HS-27A (cell line): ENCODE results near the gene CDHR5.
A peak's percentile ranks its signal among the peaks of the same experiment; 100 is the strongest.

Experiments
- DNase-seq: peaks from one replicate; pipeline ENCODE4 v3.0.0-alpha.2; 2012; ENCODE audit warnings: low read depth, missing footprints

CDHR5 gene

GRCh38 chr11:645536-645935, 20.8 kb upstream of the CDHR5 start:
- DNase-seq, result no peak

- no peak for DNase-seq
Observed at GRCh38 chr11:643849-644738, 19.3 kb upstream of the CDHR5 start.

- no peak for DNase-seq
Observed at GRCh38 chr11:643366-643765, 18.6 kb upstream of the CDHR5 start.

GRCh38 chr11:641806-642370, 17.1 kb upstream of the CDHR5 start:
- no peak for DNase-seq

GRCh38 chr11:640021-640706, 15.4 kb upstream of the CDHR5 start:
- DNase-seq, result no peak

GRCh38 chr11:639332-639955, 14.7 kb upstream of the CDHR5 start:
- no peak for DNase-seq

- DNase-seq, result no peak
Observed at GRCh38 chr11:638631-639331, 14.0 kb upstream of the CDHR5 start.

GRCh38 chr11:637593-638521, 13.1 kb upstream of the CDHR5 start:
- no peak for DNase-seq

GRCh38 chr11:637333-637592, 12.5 kb upstream of the CDHR5 start:
- DNase-seq, result no peak

GRCh38 chr11:636511-637332, 12.0 kb upstream of the CDHR5 start, which contains the start of gene DRD4:
Gene DRD4 (plus strand): TSS chr11:637269. CDS start chr11:637305, 36 bp downstream.
- no peak for DNase-seq

GRCh38 chr11:635945-636510, 11.3 kb upstream of the CDHR5 start:
- DNase-seq, result no peak

GRCh38 chr11:630871-631270, 6.1 kb upstream of the CDHR5 start:
- no peak for DNase-seq

- DNase-seq, result no peak
Observed at GRCh38 chr11:629237-629583, 4.5 kb upstream of the CDHR5 start.

- no peak for DNase-seq
Observed at GRCh38 chr11:628056-628455, 3.3 kb upstream of the CDHR5 start.

- DNase-seq, result no peak
Observed at GRCh38 chr11:627308-627576, 2.5 kb upstream of the CDHR5 start.

GRCh38 chr11:626475-627307, 1.9 kb upstream of the CDHR5 start, which contains the start of gene SCT:
Gene SCT (minus strand): TSS chr11:627181. CDS start chr11:627143, 38 bp downstream.
- DNase-seq, result no peak

- DNase-seq, result no peak
Observed at GRCh38 chr11:625636-626268, 997 bp upstream of the CDHR5 start.

- DNase-seq, result peak; percentile 20
Observed at GRCh38 chr11:623999-624704, 603 bp downstream of the CDHR5 start.
